KG1 (cell line): ENCODE results near the gene ITGA11.
A peak's percentile ranks its signal among the peaks of the same experiment; 100 is the strongest.

Experiments used
- DNase-seq: peaks from one replicate; lab custom pipeline; 2025; lab: John Stamatoyannopoulos, UW

The ITGA11 gene

DNA sequence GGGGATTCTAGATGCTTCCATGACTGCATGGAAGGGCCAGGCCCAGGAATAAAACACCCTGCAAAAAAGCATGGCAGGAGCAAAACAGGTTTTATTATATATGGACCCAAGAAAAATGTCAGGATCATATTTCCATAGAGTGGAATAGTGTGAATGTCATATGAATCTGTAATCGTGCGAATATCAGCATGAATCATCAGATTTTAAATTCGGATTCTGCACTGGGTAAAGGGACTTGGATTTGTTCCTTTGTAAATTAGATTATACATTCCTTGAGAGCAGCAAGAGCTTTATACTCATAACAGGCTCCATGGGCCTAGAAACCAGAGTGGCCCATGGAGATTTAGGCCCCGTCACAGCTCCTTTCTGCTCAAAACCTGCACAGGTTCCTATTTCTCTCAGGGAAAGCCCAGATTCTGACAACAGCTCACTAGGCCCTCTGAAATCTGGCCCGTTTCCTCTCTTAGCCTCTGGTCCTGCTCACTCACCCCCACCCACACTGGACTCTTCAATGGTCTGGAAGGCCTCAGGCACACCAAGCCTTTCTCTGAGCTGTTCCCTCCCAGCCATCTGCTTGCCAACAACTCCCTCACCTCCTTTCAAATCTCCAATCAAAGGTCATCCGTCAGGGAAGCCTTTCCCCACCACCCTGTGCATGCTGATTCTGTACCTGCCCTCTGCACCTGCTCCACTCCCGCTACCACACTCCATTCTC, 78.4 kb downstream of the ITGA11 start:
- no peak for DNase-seq

DNA sequence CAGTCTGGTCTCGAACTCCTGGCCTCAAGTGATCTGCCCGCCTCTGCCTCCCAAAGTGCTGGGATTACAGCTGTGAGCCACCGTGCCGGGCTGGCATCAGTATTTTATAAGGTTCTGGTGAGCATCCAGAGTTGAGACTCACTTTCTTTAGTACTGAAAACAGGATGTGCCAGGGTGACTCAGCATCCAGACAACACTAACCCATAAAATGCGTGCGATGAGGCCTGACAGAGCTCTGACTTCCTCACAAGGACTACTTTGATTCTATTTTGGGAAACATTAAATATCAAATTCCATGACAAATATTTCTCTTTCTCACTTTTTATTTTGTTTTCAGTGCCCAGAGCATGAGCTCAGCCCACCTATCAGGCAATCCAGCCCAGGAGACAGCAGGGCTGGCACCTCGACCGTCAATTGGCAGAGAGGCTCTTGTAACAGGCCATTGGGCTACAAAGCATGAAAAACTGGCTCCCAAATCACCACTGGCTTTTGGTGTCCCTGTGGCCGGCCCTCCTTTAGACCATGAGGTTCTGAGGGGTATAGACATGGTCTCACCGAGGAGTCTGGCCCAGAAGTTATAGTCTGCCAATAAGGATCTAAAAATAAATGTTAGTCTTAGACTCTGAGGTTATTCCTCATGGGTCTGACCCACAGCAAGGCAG, 79.4 kb downstream of the ITGA11 start:
- peak; percentile 39 for DNase-seq

DNA sequence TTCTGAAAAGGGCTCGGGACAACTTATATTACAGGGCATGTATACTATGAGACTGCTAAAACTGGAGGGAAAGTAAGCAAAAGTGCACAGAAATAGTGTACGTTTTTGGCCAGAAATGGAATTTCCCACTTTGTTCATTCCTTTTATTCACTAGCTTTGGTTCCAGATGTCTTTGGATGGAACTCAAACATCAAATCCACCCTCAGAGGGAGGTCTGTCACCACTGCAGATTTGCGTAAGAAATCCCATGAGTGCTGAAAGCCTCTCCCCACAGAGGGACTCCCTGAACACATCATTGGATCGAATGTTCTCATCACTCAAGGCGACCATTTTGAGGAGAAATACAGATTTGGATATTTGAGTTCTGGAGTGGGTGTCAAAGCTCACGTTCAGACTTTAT, 82.8 kb downstream of the ITGA11 start:
- no peak for DNase-seq

DNA sequence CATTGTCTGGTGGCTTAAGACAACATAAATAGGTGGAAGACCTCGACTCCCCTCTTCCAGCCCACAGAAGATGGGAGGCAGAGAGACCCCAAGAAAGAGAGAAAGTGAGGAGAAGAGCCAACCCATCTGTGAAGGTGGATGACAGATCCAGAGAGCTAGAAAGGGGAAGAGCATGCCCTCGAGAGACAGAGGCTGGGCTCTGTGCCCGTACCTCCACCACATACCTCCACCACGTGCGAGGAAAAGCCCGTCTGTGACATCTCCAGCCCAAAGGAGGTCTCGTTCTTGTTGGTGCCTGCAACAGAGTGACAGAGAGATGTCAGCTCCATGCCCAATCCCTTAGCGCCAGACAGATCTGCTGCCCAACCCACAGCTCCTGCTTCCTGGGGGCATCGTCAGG, 83.4 kb downstream of the ITGA11 start:
- DNase-seq, result no peak

DNA sequence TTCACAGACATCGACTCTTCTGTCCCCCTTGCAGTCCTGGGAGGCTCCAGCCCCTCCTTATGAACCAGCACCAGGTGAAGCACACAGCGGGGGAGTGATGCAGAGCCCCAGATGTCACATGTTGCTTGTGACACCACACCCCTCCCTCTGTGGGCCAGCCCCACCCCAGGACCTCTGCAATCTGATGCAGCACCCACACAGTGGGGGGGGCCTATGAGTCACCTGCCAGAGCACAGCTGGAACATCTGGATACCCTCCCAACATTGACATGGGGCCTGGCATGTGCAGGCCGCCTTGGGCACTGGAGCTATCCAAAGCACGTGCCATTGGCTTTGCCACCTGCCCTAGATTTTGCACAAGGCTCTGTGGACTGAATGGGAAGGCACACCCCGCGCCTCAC, 83.9 kb downstream of the ITGA11 start:
- DNase-seq, result no peak

DNA sequence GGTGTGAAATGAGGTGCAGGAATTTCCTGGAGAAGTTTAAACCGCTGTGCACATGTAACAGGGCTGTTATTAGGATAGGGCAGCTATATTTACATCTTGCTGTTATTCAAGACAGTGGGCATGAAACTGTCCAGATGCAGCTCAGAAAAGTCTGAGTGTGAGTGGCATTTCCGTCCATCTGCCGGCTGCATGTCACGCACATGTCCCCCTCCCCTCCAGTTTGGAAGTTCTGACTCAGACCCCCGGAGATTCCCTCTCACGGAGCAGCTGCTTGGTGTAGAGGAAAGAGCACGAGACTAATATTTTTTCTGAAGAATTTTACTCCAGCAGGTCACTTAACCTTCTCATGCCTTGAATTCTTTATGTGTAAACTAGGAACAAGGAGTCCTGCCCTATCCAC, 84.6 kb downstream of the ITGA11 start:
- no peak for DNase-seq

DNA sequence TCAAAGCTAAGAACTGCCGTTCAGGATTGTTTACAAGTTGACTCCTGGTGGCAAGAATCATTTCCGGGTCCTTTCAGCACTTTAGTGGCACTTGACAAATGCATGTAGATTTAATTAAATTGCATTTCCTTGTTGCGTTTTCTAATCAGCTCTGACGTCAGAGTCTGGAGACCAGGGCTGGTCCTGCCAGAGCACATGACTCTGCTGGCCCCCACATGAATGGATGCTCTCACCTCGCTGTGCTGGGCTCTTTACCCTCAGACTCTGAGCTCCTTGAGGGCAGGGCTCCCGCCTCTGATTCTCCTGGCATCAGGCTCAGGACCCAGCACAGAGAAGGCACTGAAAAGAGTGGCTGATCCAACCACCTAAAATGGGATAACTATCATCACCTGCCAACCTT, 85.0 kb downstream of the ITGA11 start:
- DNase-seq, result no peak

DNA sequence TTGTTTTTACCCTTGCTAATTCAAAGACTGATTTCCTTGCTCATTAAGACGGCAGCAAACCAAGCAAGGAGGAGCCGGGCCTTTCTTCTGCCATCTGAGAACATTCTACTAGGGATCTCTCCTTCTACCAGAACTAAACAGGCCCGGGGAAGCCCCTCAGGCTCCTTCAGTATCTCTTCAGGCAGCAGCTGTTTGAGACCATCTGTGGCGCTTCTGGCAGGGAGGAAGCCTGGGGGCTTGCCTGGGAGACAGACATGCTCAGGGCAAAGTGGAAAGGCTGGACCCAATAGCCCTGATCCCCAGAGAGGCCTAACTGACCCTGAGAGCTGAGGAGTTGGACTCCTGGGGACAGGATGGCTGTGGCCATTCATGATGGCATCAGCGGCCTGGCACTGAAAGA, 86.5 kb downstream of the ITGA11 start:
- no peak for DNase-seq

DNA sequence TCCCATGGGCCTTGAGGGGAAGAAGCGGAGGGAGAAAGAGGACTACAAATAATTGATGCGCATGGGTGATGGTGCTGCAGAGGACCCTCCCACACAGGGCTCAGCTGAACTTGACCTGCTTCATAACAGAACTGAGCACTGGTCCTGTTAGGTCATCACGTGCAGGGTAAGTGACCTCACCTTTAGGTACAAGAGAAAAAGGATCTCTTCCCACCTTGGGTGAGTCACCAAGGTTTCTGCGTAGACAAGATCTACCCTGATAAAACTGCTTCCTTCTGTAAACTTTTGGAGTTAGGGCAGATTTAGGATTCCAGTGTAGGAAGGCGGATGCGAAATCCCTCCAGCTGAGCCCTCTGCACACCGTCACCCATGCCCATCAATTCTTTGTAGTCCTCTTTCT, 87.4 kb downstream of the ITGA11 start:
- DNase-seq, result no peak

DNA sequence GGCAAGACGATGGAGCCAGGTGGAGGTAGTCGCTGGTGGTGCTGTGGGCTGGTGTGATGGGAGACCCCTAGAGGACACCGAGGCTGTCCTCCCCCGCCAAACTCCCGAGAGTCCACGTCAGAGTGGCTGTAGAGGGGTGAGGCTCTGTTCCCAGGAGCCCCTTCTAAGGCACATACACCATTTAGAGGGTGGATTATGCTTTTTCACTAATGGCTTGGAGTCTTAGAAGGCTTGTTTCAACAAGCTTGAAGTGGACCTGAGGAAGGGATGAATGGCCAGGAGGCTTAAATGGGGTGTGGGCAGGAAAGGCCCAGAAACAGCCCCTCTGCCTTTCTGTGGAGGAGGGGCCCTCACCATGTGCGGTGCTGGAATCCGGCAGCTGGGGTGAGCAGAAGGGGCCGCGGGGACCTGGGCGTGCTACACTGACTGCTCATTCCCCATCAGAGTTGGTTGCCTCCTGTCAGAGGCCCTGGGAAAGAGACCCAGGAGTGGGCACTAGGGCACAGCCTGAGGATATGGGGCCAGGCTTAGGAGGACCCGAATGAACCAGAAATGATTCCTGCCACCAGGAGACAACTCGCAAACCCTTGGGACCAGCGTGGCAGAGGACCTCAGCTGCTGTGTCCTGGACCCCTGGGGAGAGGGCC, 88.3 kb downstream of the ITGA11 start:
- no peak for DNase-seq

DNA sequence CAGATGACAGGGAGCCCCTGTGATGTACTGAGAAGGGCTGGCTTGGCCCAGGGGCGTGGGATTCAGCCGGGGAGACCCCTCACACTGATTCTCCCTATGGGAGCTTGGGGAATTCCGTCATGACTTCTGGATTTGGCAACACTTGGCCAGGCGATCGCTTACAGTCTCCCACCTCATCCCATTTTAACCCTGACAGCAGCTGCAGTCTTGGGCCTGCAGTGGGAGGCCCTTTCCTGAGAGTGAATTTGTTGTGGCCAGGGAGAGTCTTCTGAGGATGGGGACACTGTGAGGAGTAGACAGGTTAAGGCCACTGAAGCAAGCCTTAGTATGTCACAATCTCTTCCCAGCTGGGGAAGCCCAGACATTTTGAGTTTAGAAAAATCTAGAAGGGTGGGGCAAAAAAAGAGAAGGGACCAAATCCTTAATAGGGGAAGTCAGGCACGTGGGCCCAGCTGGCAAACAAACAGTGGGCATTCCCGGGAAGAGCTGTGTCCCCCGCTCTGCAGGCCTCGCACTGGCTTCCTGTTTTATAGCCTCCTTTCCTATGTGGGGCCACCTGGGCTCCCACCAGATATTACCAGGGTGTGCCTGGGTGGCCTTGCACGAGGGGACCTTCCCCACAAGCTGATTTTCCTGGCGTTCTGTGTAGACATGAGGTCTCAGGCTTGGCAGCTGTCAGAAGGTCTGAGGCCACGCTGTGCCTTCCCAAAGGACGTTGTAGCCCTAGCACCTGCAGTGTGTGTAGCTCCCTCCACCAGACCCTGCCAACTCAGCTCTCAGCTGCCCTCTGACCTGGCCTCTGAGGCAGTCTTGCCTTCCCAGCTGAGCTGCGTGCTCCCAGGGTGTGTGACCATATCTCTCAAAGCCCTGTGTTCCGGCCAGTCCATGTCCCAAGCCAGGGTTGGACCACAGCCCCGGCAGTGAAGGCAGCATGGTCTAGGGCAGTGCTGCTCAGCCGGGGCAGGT, 89.9 kb downstream of the ITGA11 start:
- DNase-seq, result no peak

DNA sequence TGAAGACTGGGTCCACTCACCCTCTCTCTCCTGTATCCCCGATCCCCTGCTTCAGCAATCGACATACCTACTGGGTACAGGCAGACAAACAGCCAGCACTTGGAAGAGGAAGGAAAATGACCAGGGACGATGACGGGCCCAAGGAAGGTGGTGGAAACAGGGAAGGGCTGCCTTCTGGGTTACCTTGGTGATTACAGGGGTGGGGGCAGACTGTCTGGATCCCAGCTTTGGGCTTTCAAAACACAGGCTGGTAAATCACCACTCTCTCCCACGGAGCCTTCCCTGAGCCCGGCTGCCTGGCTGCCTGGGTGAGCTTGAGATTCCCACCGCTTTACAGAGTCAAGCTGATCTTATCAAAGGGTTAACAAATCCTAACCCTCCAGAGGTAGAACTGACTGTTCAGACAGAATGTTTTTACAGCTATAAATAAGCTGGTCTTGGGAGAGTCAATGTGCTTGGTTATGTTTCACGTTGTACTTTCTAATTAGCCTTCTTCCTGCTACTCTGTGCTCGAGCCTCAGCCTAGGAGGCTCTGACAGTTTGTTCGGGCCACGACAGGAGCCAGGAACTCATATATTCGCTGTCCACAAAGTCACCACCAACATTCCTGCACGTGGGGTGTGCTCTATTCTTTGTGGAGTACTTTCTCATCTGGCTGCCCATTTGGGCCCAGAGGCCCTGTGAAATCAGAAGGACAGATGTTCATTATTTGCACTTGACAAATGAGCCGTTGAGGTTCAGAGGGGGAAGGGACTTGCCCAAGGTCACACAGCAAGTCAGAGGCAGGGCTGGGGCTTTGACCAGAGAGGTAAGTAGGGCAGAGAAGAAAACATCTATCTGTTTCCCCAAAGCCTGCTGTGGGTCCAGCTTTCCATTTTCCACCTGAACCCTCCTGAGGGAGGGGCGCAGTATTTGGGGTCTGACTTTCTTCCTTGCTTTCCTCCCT, 91.0 kb downstream of the ITGA11 start:
- DNase-seq, result no peak

DNA sequence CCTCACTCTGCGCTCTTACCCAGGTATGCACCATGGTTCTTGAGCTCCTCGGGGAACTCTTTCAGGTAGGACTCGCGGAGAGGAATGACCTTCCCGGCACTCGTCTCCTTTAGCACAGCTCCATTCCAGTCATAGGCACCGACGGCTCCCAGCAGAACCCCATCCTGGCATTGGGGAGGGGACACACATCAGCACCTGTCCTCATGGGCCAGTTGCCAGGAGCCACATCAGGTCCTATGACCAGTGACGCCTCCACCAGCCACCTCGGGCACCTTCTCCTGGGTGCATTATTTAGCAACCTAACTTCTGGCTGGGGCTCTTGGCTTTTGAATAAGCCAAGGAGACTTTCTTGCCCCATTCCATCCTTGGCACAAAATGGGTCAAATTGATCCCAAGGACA, 92.5 kb downstream of the ITGA11 start:
- DNase-seq, result no peak

DNA sequence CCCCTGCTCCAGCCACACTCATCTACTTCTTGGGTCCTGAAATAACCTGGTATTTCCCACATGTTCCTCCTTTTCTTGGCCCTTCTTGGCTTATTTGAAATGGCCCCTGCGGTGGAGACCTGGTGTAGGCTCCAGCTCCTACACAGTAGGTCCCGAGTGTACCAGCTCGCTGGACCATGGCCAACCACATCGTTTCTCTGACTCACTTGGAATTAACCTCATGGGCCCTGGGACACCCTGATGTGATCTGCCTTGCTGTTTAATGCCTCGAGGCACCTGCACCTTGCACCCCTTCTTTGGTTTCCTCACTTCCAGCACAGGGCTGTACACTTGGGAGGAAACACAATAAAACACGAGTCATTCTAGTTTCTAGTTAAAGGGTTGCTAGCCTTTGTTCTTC, 94.1 kb downstream of the ITGA11 start:
- DNase-seq, result no peak

DNA sequence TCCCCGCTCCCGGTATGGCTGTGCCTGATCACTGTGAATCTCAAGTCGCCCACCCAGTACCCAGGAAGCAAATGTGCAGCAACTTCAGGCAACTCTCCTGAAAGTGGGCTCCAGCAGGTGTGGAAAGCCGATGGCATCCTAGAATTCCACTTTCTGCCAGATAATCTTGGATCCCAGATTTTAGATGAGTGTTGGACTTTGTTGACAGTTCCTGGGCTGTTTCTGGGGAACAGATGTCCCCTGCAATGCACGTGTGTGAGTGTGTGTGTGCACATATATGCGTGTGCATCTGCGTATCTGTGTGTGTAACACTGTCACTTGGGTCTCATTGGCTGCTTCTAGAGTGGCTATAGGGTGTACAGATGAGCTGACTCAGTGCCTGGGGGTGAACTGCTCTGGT, 95.4 kb downstream of the ITGA11 start:
- DNase-seq, result no peak

DNA sequence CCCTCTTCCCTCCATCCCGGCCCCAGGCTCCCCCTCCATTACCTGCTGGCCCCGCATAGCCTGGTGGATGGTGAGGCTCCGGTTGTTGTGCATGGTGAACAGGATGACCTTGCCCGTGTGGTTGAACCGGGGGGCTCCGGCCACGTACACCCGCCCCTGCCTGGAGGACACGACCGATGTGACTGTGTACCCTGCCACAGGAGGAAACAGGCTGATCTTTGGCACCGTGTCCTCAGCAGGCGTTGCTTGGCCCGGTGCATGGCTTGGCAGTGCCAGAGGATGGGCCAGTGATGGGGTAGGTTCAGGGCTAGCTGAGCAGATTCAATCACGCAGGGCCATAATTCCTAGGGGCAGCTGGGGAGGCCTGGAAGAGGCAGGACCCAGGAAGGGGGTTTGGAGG, 96.3 kb downstream of the ITGA11 start:
- DNase-seq, result no peak

DNA sequence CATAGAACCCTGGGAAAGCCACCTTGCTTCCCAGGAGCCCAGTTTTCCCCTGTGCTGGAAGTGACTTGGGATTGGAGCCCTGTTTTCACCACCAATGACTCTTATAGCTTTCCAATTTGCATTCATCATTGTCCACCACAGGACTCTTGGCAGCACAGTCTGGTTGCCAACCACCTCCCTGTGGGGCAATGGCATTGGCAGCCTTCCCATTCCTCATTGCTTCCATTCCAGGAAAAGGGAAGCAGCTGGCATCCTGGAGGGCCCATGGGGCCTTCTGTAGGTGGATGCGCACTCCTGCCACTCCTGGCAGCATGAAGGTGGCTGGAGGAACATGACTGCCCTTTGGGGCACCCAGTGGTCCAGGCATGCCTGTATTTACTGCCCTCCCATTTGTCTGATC, 96.7 kb downstream of the ITGA11 start:
- DNase-seq, result no peak

DNA sequence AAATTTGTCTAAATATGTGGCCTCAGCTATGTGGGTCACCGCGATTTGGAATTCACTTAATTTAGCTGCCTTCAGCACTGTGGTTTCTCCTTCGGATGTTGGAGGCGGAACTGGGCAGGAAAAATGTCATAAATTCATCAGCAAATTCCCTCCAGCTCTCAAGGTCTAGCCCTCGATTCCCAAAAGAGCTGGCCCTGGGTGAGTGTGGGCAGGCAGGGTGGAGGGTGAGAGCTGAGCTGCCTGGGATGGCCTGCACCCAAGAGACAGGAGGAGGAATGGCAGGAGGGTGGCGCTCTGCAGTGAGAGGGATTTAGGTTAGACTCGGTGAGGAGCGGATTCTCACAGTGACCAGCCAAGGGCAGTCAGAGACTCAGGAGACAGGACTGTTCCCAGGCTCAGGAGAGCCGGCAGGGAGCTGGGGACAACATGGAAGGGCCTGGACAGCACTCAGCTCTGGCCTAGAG, 97.3 kb downstream of the ITGA11 start:
- DNase-seq, result no peak

DNA sequence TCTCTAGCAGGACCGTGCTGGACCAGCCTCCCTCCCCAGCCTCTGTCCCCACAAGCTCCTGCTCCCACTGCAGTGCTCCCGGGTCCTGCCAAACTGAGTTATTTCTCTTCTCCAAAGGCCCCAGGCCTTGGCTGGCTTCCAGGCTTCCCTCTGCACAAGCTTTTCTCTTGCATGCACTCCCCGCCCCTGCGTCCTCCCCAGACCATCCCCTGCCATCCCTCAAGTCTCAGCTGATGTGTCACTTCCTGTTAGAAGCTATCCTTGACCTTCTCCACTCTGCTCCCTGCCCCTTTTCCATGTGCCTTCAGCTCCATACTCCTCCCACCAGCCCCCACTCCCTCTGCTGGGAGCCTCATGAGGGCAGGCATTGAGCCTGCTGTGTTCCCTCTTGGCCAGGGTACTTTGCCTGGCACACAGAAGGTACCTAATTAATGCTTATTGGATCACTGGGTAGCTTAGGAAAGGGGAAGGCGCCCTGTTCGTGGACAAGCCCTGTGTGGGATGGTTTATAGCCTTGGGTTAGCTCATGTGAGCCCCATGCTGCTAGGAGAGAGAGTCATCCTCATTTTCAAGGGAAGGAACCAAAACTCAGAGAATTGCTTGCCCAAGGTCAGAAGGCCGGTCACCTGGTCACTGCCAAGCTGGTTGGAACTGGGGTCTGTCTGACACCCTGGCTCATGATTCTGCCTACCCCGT, 98.0 kb downstream of the ITGA11 start:
- DNase-seq, result no peak

DNA sequence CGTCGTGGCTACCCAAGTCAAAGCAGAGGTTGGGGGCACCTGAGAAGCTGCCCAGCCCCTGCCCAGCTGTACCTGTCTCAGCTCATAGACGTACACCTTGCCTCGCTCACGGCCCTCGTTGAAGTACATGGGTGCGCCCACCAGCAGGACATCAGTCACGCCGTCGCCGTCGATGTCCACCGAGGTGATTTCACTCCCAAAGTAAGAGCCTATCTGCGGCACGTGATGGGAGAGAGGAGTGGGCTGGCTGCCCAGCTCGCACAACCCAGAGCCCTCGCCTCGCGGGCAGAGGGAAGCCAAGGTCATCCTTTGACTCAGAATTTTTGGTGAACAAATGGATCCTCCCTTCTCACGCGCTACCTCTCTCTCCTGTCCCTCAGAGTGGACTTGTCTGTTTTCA, 99.7 kb downstream of the ITGA11 start:
- DNase-seq, result no peak

DNA sequence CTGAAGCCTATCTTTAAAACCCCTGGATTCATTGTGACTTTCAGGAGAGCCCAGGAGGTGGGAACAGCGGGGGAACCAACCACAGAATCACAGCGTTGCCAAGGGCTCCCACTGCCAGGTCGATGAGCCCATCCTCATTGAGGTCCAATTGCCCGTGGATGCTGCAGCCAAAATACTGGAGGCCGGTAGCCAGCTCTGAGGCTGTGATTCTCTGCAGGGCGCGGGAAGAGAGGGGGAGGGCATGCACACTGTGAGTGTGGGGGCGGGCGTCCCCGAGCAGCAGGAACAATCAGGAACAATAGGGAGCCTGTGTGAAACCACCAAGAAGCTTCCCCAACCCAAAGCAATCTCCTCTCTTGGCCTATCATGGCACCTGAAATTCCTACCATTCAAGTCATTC, 101.1 kb downstream of the ITGA11 start:
- no peak for DNase-seq
